Measurements from ENCODE around the gene NUDT5.

- TF ChIP-seq, protein P1, sequence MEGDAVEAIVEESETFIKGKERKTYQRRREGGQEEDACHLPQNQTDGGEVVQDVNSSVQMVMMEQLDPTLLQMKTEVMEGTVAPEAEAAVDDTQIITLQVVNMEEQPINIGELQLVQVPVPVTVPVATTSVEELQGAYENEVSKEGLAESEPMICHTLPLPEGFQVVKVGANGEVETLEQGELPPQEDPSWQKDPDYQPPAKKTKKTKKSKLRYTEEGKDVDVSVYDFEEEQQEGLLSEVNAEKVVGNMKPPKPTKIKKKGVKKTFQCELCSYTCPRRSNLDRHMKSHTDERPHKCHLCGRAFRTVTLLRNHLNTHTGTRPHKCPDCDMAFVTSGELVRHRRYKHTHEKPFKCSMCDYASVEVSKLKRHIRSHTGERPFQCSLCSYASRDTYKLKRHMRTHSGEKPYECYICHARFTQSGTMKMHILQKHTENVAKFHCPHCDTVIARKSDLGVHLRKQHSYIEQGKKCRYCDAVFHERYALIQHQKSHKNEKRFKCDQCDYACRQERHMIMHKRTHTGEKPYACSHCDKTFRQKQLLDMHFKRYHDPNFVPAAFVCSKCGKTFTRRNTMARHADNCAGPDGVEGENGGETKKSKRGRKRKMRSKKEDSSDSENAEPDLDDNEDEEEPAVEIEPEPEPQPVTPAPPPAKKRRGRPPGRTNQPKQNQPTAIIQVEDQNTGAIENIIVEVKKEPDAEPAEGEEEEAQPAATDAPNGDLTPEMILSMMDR (IDR thresholded peaks at IDR 0.05), result no peak
- TF ChIP-seq POLR2A (IDR thresholded peaks at IDR 0.05) (no peak), EP300 (IDR thresholded peaks at IDR 0.05) (no peak)
Observed at GRCh38 chr10:12179606-12180170, 16.0 kb downstream of the NUDT5 start.
